GM18907 (cell line): ENCODE measurements around the gene TRIM38.

Source experiments
- ATAC-seq: cut with Tn5 transposase; IDR thresholded peaks from one replicate; pipeline ENCODE4 v1.9.1; 2021; ENCODE audit warnings: mild to moderate bottlenecking, moderate library complexity; ENCODE audit not compliant: unreplicated experiment

TRIM38 gene

GRCh38 chr6:26025894-26026832, 63.6 kb downstream of the TRIM38 start:
- peak; percentile 44 for ATAC-seq

GRCh38 chr6:26026833-26027490, 64.4 kb downstream of the TRIM38 start:
- ATAC-seq, result peak; percentile 46

GRCh38 chr6:26027491-26028211, 65.0 kb downstream of the TRIM38 start:
- ATAC-seq, result no peak

GRCh38 chr6:26028212-26028745, 65.7 kb downstream of the TRIM38 start:
- ATAC-seq, result no peak

- no peak for ATAC-seq
Measured at GRCh38 chr6:26028746-26029569, 66.4 kb downstream of the TRIM38 start.

- ATAC-seq, result no peak
Measured at GRCh38 chr6:26029570-26029856, 66.9 kb downstream of the TRIM38 start.

- ATAC-seq, result no peak
Measured at GRCh38 chr6:26029857-26030653, 67.5 kb downstream of the TRIM38 start.

GRCh38 chr6:26030716-26031115, 68.1 kb downstream of the TRIM38 start:
- ATAC-seq, result no peak

GRCh38 chr6:26031151-26031594, 68.6 kb downstream of the TRIM38 start:
- ATAC-seq, result no peak

GRCh38 chr6:26031595-26032339, 69.2 kb downstream of the TRIM38 start:
- peak; percentile 62 for ATAC-seq

GRCh38 chr6:26032340-26033084, 69.9 kb downstream of the TRIM38 start:
- ATAC-seq, result no peak

- peak; percentile 63 for ATAC-seq
Measured at GRCh38 chr6:26033085-26033940, 70.7 kb downstream of the TRIM38 start.

GRCh38 chr6:26033941-26034354, 71.3 kb downstream of the TRIM38 start:
- ATAC-seq, result no peak

GRCh38 chr6:26034905-26035304, 72.3 kb downstream of the TRIM38 start:
- ATAC-seq, result no peak
